Activated T-cell treated with anti-CD3 and anti-CD28 coated beads, Interleukin-2, amount 50 U/mL, for 4 hours (primary cell): ENCODE data around the gene FAM222A. TPM values are rescaled to one million over a fixed set of nuclear protein-coding genes. Genes with fewer than 3 reads are reported as not detected.
A peak's percentile ranks its signal among the peaks of the same experiment; 100 is the strongest.

Source experiments
- ATAC-seq, 2 donors: fragments of 200-7000 bp; cut with Tn5 transposase; one replicate each; pipeline ENCODE4 v1.10.0; 2021
- DNase-seq: peaks from one replicate; pipeline ENCODE4 v3.0.0-alpha.2; 2020
- H3K27me3 Mint-ChIP-seq: one replicate; pipeline ENCODE4 v1.8.0; 2021; ENCODE audit warnings: low read depth, mixed read lengths
- H3K36me3 Mint-ChIP-seq: one replicate; pipeline ENCODE4 v1.8.0; 2022; ENCODE audit warnings: mixed read lengths; ENCODE audit not compliant: insufficient read depth
- H3K4me1 Mint-ChIP-seq: one replicate; pipeline ENCODE4 v1.8.0; 2021; ENCODE audit warnings: low read depth, mixed read lengths
- H3K4me3 Mint-ChIP-seq: one replicate; pipeline ENCODE4 v1.8.0; 2021; ENCODE audit warnings: mild to moderate bottlenecking, moderate library complexity, mixed read lengths
- H3K9me3 Mint-ChIP-seq: one replicate; pipeline ENCODE4 v1.8.0; 2021; ENCODE audit warnings: mixed read lengths
- total RNA-seq, 3 donors: library from RNA; stranded (reverse); gene quantifications; one replicate each; pipeline ENCODE4 v1.2.1, GENCODE V29; 2021

Gene FAM222A
- total RNA-seq, 3 donors from 2014 or later, result 4.2 to 6.7 (median 4.8) TPM

DNA sequence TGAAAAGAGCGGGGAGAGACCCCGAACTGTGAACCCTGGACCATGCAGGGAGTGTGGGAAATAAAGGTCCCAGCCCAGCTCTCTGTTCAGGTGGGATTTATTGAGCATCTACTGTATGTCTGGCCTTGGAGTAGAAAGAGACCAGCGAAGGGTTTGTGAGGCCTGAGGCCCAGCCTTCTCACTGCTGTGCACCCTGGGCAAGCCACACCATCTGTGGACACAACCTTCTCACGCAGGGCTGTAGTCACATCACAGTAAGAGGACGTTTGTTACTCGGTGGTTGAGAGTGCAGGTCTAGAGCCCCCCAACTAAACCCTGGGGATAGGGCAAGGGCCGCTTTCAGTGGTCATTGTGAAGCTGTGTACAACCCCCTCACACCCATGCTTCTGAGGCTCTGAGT is 18.2 kb downstream of the FAM222A start:
- DNase-seq, result no peak
- H3K4me3 Mint-ChIP-seq, result no peak overlapping the region
- no peaks in the 10 kb centered on the region for H3K9me3 Mint-ChIP-seq
- no peaks in the 10 kb centered on the region for H3K36me3 Mint-ChIP-seq
- ATAC-seq, result no peak
- H3K4me1 Mint-ChIP-seq, result no peaks in the 10 kb centered on the region
- H3K27me3 Mint-ChIP-seq, result peaks cover 31% of the 10 kb centered on the region

GRCh38 chr12:109732321-109733305 is 19.0 kb downstream of the FAM222A start:
- no peaks in the 10 kb centered on the region for H3K4me1 Mint-ChIP-seq
- no peak overlapping the region for H3K4me3 Mint-ChIP-seq
- H3K36me3 Mint-ChIP-seq, result no peaks in the 10 kb centered on the region
- peaks cover 31% of the 10 kb centered on the region for H3K27me3 Mint-ChIP-seq
- no peak for DNase-seq
- no peak for ATAC-seq
- H3K9me3 Mint-ChIP-seq, result no peaks in the 10 kb centered on the region

GRCh38 chr12:109734219-109735000 is 20.8 kb downstream of the FAM222A start:
- no peaks in the 10 kb centered on the region for H3K9me3 Mint-ChIP-seq
- DNase-seq (peak; percentile 0), ATAC-seq (no peak)
- no peaks in the 10 kb centered on the region for H3K36me3 Mint-ChIP-seq
- H3K27me3 Mint-ChIP-seq, result peaks cover 31% of the 10 kb centered on the region
- no peak overlapping the region for H3K4me3 Mint-ChIP-seq
- no peaks in the 10 kb centered on the region for H3K4me1 Mint-ChIP-seq

DNA sequence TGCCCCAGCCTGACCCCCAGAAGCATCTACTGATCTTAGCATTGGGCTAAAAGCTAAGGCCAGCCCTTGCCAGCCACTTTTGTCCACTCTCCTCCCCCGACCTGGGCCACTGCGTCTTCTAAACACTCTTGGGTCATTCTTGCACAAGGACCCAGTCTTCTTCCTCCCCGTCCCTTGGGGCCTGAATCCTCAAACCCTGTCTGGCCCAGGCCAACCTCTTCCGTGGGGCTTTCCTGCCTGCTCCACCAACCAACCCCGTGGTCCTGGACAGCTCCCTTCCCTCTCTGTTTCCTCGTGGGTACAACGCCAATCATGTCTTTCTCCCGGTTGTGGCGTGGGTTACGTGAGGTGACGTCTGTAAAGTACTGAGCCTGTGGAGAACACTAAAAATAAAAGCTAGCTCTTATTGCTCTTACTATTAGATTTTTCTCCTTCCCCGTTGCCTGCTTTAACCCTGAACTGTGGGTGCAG is 21.5 kb downstream of the FAM222A start:
- no peaks in the 10 kb centered on the region for H3K36me3 Mint-ChIP-seq
- no peaks in the 10 kb centered on the region for H3K4me1 Mint-ChIP-seq
- peak; percentile 0 for DNase-seq
- peaks cover 31% of the 10 kb centered on the region for H3K27me3 Mint-ChIP-seq
- no peak overlapping the region for H3K4me3 Mint-ChIP-seq
- no peak for ATAC-seq
- no peaks in the 10 kb centered on the region for H3K9me3 Mint-ChIP-seq

GRCh38 chr12:109735825-109736551 is 22.4 kb downstream of the FAM222A start:
- no peak overlapping the region for H3K4me3 Mint-ChIP-seq
- peaks cover 37% of the 10 kb centered on the region for H3K27me3 Mint-ChIP-seq
- no peak for DNase-seq
- no peak for ATAC-seq
- H3K4me1 Mint-ChIP-seq, result no peaks in the 10 kb centered on the region
- H3K36me3 Mint-ChIP-seq, result no peaks in the 10 kb centered on the region
- H3K9me3 Mint-ChIP-seq, result no peaks in the 10 kb centered on the region

DNA sequence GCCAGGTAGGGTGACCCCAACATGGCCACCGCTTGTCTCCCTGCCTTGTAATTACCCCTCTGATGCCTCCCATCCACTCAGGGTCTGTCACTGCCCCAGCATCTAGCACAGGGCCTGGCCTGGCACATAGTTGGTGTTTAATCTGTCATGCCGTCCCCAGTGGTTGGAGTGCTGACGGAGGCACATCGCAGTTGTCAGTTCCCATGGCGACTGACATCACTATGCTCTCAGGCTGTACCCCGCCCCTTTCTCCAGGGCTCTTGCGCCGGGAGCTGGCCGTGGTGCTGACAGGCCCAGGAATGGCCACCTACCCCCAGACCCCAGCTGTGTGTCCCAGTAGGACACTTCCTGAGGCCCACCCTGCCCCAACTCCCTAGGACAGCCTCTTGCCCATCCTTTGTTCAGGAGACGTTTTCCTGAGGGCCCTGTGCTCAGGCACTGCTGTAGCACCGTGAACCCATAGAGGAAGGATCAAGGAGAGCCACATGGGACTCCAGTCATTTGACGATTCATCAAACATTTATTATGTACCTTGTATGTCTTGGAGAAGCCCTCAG is 23.0 kb downstream of the FAM222A start:
- Mint-ChIP-seq H3K4me3 (no peak overlapping the region), H3K36me3 (no peaks in the 10 kb centered on the region), H3K4me1 (no peaks in the 10 kb centered on the region), H3K27me3 (peaks cover 37% of the 10 kb centered on the region), H3K9me3 (no peaks in the 10 kb centered on the region)
- DNase-seq (no peak), ATAC-seq (peak in 1 of 2 donors; percentile 40)

DNA sequence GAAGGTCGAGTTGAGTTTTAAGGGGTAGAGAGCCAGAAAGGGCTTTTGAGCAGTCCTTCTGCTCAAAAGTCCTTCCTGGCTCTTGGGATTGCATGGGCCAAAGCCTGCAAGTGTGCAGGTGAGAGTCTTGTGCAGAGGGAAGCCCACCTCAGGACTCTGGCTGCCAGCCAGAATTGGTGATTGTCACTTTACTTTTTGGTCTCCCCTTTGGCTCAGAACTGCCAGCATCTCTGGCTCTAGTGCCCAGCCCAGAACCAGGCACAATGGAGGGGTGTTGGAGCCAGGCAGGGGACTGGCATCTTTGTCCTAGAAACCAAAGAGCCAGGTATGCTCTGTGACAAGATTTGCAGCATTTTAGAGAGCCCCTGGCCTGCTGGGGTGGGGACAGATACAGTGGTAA is 23.5 kb downstream of the FAM222A start:
- H3K36me3 Mint-ChIP-seq, result no peaks in the 10 kb centered on the region
- ATAC-seq (no peak), DNase-seq (no peak)
- peaks cover 37% of the 10 kb centered on the region for H3K27me3 Mint-ChIP-seq
- no peaks in the 10 kb centered on the region for H3K9me3 Mint-ChIP-seq
- H3K4me1 Mint-ChIP-seq, result no peaks in the 10 kb centered on the region
- no peak overlapping the region for H3K4me3 Mint-ChIP-seq

GRCh38 chr12:109737631-109738030 is 24.0 kb downstream of the FAM222A start:
- Mint-ChIP-seq H3K27me3 (peaks cover 37% of the 10 kb centered on the region), H3K36me3 (no peaks in the 10 kb centered on the region), H3K4me3 (no peak overlapping the region), H3K9me3 (no peaks in the 10 kb centered on the region), H3K4me1 (no peaks in the 10 kb centered on the region)
- DNase-seq, result no peak
- no peak for ATAC-seq

GRCh38 chr12:109738209-109738608 is 24.6 kb downstream of the FAM222A start:
- no peaks in the 10 kb centered on the region for H3K9me3 Mint-ChIP-seq
- no peaks in the 10 kb centered on the region for H3K4me1 Mint-ChIP-seq
- H3K27me3 Mint-ChIP-seq, result peaks cover 34% of the 10 kb centered on the region
- H3K36me3 Mint-ChIP-seq, result no peaks in the 10 kb centered on the region
- DNase-seq (no peak), ATAC-seq (no peak)
- H3K4me3 Mint-ChIP-seq, result no peak overlapping the region

- Mint-ChIP-seq H3K4me1 (no peaks in the 10 kb centered on the region), H3K36me3 (no peaks in the 10 kb centered on the region), H3K4me3 (no peak overlapping the region), H3K27me3 (peaks cover 26% of the 10 kb centered on the region), H3K9me3 (no peaks in the 10 kb centered on the region)
- DNase-seq, result no peak
- ATAC-seq, result no peak
Observed at GRCh38 chr12:109738878-109739665, 25.4 kb downstream of the FAM222A start.

DNA sequence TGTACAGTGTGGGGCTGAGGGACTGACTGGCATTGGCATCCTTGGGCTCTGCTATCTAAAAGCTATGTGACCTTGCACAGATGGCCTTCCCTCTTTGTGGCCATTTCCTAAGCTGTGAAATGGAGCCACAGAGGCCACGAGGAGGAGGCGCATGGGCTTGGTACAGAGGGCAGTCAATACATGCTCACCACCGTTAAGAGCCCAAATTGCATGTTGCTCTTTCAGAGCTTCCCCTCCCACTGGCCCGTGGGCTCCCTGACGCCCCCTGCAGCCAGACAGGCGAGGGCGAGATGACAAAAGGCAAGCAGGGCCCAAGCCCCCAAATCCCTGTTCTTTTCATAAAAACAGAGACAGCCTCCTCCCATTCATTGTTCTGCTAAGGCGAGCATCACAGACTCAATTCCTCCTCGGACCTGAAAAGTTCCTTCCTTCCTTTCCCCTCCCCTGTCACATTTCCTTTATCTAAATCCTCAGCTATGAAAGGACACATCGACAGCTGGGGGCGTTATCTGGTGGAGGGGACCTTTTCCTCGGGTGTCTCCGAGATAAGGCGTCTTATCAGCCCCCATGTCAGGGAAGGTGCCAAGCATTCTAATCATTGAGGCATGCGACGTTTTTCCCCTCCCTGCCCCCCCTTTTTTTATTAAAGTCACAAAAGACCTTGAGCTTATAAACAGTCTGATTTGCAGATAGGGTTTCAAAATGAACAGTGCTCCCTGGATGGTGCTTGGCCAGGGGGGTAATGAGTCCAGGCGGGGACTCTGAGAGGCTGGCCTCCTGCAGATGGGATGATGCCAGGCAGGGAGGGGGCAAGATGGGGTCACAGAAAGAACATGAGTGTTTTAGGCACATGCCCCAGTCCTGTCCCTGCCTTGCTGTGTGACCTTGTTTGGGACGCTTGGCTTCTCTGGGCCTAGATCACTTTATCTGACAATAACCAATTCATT is 26.4 kb downstream of the FAM222A start:
- H3K27me3 Mint-ChIP-seq, result peaks cover 19% of the 10 kb centered on the region
- ATAC-seq, result no peak
- no peaks in the 10 kb centered on the region for H3K4me1 Mint-ChIP-seq
- no peaks in the 10 kb centered on the region for H3K36me3 Mint-ChIP-seq
- H3K4me3 Mint-ChIP-seq, result no peak overlapping the region
- DNase-seq, result peak; percentile 3
- no peaks in the 10 kb centered on the region for H3K9me3 Mint-ChIP-seq

GRCh38 chr12:109740694-109741245 is 27.1 kb downstream of the FAM222A start:
- ATAC-seq, result no peak
- no peak for DNase-seq

More at GRCh38 chr12:109740694-109741245, 27.1 kb downstream of the FAM222A start:
- Mint-ChIP-seq H3K4me3 (no peak overlapping the region), H3K27me3 (peaks cover 13% of the 10 kb centered on the region), H3K4me1 (no peaks in the 10 kb centered on the region), H3K9me3 (no peaks in the 10 kb centered on the region), H3K36me3 (no peaks in the 10 kb centered on the region)
